Effector CD4-positive, alpha-beta T cell (primary cell): Measurements from ENCODE around the gene TMEM270.
"Not testable (repeated sequence)": the region's sequence is repeated elsewhere in the genome, so short reads cannot be mapped to it uniquely, and the experiment has no call there.

Experiments used
- DNase-seq: peaks from one replicate; pipeline ENCODE4 v3.0.0-alpha.2; 2020

The TMEM270 gene

GRCh38 chr7:73833251-73833919 is 27.6 kb upstream of the TMEM270 start:
- no peak for DNase-seq

DNA sequence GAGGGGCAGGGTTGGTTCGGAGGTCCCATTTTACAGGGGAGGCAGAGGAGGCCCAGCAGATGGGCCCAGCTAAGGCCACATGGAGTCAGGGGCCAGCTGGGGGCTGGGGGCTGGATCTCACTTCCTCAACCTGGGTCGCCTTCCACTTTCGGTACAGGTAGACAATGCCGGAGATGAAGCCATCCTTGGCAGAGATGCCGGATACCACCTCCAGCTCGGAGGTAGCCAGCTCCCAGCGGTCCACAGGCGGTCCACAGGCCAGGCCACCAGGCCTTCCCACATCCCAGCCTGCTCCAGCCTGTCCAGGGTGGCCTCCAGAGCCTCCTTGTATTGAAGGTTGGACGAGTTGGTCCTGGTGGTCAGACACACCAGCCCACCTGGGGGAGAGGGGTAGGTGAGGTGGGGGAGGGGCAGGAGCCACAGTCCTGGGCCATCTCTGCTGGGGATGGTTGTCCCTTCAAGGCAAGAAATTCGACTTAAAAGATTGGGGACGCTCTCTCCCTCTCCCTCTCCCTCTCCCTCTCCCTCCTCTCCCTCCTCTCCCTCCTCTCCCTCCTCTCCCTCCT is 26.2 kb upstream of the TMEM270 start:
- DNase-seq: no peak

DNA sequence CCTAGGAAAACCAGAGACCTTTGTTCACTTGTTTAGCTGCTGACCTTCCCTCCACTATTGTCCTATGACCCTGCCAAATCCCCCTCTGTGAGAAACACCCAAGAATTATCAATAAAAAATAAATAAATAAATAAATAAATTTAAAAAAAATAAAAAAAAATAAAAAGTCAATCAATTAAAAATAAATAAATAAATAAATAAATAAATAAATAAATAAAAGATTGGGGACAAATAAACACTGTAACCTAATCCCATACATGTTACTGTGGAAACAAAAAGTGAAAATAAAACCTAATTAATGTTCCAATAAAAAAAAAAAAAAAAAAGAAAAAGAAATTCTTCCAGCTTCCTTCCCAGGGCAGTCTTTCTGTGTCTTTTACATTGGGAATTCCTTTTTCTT is 23.8 kb upstream of the TMEM270 start:
- not testable (repeated sequence) for DNase-seq

- no peak for DNase-seq
These were observed 22.3 kb upstream of the TMEM270 start for GRCh38 chr7:73838642-73839041.

DNA sequence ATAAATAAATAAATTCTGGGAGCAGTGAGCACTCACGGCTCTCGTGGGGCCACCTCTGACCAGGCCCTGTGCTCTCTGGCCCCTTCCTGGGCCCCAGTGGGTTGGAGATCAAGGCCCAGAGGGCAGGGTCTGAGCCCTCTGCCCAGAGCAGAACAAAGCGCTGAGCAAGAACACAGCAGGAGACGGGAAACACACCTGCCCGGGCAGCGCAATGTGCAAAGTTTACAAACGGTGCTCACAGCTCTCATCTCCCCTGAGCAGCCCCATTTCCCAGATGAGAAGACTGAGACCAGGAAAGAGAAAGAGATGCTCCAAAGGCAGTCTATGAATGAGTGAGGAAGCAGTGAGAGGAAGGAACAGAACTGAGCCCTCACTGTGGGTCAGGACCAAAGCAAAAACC is 21.7 kb upstream of the TMEM270 start:
- DNase-seq: no peak

DNA sequence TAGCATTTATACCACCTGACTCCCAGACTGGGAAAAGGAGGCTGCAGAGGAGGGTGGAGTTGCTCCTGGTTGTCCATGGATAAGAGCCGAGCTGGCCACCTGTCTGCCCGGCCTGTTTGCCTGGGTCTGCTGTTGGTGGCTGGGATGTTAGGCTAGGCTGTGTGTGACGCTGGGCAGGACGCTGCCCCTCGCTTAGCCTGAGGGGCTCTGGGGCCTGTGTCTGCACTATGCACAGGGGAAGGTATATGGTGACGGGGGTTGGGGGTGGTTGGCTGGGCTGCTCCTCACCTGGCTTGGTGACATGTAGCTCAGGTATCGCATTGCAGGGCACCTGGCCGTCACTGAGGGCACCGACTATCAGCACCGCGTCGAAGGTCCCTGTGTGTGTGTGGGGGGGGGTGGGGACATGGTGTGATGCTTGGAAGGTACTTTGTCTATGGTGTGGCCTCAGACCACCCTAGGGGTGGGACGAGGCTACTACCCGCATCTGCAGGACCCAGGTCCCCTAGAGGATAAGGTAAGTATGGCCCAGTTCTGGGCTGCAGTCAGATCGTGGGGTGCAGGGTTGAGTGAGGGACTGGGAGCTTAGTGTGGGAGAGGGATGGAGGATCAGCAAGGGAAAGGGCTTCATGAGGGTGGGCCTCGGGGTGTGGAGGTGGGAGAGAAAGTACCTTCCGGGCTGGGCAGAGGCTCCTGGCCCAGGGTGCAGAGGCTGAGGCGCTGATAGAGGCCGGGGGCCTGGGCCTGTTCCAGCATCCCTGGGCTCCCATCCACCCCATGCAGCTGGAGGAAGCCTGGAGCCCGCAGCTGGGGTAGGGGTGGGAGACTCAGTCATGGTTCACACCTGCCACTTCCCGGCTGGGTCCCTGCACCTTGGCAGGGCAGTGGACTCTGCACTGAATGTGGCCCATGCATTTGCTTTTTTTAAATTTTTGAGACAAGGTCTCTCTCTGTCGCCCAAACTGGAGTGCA is 20.9 kb upstream of the TMEM270 start:
- no peak for DNase-seq

DNA sequence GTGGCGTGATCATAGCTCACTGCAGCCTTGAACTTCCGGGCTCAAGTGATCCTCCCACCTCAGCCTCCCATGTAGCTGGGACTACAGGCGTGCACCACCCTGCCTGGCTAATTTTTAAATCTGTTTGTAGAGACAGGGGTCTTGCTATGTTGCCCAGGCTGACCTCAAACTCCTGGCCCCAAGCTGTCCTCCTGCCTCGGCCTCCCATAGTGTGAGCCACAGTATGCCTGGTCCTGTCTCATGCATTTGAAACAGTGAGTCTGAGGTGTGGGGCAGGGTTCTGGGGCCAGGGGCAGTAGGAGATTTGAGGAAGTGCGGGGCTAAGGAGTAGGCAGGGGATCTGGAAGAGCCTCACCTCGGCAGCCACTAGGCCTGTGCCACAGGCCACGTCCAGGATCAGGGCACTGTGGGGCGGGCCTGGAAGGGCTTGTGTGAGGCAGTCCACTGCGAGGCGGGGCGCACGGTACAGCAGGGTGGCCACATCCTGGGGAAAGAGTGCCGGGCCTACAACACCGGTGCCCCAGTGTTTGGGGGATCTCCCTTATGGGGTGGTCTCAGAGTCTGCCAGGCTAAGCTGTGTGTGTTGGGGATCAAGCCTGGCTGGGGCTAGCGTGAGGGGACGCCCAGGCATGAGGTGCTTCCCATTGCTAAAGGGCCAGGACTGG is 20.1 kb upstream of the TMEM270 start:
- DNase-seq: no peak

GRCh38 chr7:73841689-73842066 is 19.3 kb upstream of the TMEM270 start:
- no peak for DNase-seq

GRCh38 chr7:73842067-73842976 is 18.6 kb upstream of the TMEM270 start, which contains the start of gene METTL27:
Gene METTL27 (minus strand): TSS chr7:73842516. CDS start chr7:73842140, 376 bp downstream.
- DNase-seq: peak; percentile 80

GRCh38 chr7:73844131-73844547 is 16.8 kb upstream of the TMEM270 start:
- DNase-seq: no peak

DNA sequence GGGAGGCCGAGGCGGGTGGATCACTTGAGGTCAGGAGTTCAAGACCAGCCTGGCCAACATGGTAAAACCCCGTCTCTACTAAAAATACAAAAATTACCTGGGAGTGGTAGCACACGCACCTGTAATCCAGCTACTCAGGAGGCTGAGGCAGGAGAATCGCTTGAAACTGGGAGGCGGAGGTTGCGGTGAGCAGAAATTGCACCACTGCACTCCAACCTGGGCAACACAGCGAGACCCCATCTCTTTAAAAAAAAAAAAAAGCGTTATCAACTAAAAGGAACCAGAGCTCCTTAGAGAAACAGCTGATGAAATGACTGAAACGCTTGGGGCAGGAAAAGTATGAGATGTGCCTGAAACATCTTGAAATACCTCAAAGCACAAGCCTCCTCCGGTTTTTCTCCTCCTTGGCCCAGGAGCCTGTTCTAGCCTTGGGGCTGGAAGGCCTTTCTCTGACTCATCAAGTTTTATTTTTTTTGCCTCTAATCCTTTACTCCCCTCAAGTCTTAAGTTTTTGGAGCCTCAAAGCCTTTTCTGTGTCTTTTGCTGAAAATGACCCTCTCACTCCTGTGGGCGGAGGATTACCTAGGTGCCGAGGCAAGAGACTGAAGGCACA is 16.0 kb upstream of the TMEM270 start:
- no peak for DNase-seq

DNA sequence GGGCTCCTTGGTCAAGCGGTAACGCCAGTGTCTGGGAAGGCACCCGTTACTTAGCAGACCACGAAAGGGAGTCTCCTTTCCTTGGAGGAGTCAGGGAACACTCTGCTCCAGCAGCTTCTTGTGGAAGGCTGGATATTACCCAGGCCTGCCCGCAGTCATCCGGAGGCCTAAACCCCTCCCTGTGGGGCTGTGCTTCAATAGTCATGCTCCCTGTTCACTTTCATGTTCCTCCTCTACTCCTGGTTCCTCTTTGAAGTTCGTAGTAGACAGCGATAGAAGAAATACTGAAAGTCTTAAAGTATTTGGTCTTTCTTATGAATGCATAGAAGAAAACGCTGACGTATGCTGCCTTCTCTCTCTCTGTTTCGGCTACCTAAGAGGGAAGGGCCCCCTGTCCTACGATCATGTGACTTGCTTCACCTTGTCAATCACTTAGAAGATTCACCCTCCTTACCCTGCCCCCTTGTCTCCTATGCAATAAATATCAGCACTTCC is 15.2 kb upstream of the TMEM270 start:
- not testable (repeated sequence) for DNase-seq

GRCh38 chr7:73847941-73848723 is 12.8 kb upstream of the TMEM270 start:
- no peak for DNase-seq

- no peak for DNase-seq
These were observed 10.2 kb upstream of the TMEM270 start for GRCh38 chr7:73850781-73851207.

DNA sequence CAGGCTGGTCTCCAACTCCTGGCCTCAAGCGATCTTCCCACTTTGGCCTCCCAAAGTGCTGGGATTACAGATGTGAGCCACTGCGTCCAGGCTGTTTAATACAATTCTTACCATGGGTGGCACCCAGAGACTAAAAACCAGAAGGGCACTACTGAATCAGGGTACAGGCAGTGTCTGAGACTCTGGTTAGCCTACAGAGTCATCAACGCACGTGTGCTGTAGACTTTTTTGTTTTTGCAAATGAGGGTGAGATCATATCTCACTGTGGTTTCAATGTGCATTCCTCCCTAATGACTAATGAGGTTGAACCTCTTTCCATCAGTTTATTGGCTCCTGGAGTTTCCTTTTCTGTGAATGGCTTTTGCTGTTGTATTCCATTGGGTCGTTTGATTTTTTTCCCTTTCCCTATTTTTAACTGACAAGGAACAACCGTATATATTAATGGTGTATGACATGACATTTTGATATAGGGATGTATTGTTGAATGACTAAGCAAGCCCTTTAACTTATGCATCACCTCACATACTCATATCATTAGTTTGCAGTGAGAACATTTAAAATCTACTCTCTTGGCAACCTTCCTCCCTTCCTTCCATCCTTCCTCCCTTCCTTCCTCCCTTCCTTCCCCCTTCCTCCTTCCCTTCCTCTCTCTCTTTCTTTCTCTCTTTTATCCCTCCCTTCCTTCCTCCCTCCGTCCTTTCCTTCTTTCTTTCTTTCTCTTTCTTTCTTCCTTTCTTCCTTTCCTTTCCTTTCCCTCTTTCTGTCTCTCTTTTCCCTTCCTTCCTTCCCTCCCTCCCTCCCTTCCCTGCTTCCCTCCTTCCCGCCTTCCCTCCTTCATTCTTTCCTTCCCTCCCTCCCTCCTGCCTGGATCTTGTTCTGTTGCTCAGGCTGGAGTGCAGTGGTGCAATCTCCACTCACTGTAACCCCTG is 9.3 kb upstream of the TMEM270 start:
- no peak for DNase-seq

- no peak for DNase-seq
These were observed 8.5 kb upstream of the TMEM270 start for GRCh38 chr7:73852500-73852899.

DNA sequence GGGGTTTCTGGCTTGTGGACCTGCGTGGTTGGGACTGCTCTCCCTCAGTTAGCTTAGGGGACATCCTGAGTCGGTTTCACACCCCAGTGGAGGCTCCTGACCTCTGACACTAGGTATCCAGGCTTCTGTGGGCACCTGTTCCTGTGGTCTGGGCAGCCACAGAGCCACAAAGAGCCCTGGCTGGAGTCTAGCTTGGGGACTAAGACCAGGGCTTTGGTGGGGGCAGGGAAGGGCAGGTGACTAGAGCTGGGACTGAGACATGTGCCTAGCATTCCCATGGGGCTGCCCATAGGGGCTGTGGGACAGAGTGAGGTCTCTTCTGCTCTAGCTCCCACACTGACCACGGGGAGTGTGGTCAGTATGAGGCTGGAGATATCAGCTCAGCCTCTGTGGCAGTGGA is 4.0 kb upstream of the TMEM270 start:
- no peak for DNase-seq

DNA sequence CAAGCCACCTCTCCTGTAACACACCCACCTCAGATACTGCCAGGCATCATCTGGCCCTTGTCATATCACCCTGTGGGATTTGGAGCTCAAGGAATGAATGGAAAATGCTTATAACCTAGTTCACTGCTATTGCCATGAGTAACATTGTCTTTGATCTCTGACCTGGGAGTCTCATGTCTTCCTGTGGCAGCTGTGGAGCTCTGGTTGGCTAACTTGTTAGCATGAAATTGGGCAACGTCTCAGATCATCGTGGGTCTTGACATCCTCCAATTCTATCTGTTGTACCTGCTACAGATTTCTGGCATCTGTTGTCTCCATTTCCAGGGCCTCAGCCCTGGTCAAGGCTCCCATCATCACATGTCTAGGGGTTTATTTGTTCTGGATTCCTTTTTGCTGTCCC is 2.2 kb upstream of the TMEM270 start:
- DNase-seq: no peak

DNA sequence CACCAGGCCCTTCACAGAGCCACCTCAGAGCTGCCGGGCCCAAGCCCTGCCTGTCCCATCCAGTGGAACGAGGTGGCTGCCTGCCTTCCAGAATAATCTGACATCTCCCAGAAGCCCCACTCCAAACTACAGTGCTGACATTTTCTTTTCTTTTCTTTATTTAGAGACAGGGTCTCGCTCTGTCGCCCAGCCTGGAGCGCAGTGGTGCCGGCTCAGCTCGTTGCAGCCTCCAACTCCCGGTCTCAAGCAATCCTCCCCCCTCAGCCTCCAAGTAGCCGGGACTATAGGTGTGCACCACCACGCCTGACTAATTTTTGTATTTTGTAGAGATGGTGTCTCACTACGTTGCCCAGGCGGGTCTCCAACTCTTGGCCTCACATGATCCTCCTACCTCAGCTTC is 346 bp downstream of the TMEM270 start:
- DNase-seq: no peak
